K562 (cell line): Measurements from ENCODE around the gene TMCO4. TPM values are rescaled to one million over a fixed set of nuclear protein-coding genes. Genes with fewer than 3 reads are reported as not detected.

Experiments
- ATAC-seq: fragments of 200-7000 bp; cut with Tn5 transposase; 3 replicates; pipeline ENCODE4 v1.9.1; 2020; ENCODE audit warnings: moderate library complexity
- BruUV-seq: library from RNA; stranded (reverse); fragments of 400-500 nt; replicated peaks from 2 replicates; lab custom pipeline; 2021; lab: Mats Ljungman, UMichigan
- CTCF ChIA-PET: fragments of 300-600 bp; formaldehyde crosslinking; extraction: SDS; loops from one replicate; lab custom pipeline; 2021; ENCODE audit warnings: low intra/inter-chr PET ratio; lab: Yijun Ruan, JAX
- POLR2A ChIA-PET: fragments of 300-600, 350-650 bp; sonication (Branson Sonifier 250); formaldehyde crosslinking; extraction: SDS; loops from one replicate; lab custom pipeline; 2021; ENCODE audit warnings: antibody characterized with exemption, inconsistent platforms; lab: Yijun Ruan, JAX
- DNase-seq, 4 experiments: peaks; one replicate each; pipeline versions ENCODE4 v3.0.0 to v3.0.0-alpha.2; 2011 to 2018; ENCODE audit warnings: low spot score in 3 of 4, mixed read lengths in 3 of 4; ENCODE audit errors: extremely low read depth in 1 of 4
- FAIRE-seq: peaks from 2 replicates; lab custom pipeline; 2011; peaks lifted over from hg19 to GRCh38; lab: Jason Lieb, UNC
- H2AFZ ChIP-seq: 2 replicates; pipeline ENCODE4 v1.6.0; 2011; ENCODE audit warnings: low read depth, low read length, control low read depth, inconsistent platforms
- H3K27ac ChIP-seq: fragments of 200-600 bp; 3 replicates; pipeline ENCODE4 v1.8.0; 2011; ENCODE audit warnings: low read depth, mild to moderate bottlenecking, control low read depth, inconsistent platforms, low read length, moderate library complexity, mixed read lengths; ENCODE audit errors: extremely low read depth
- H3K27me3 ChIP-seq, 2 experiments: fragments of 300-600 bp in 1 of 2; 2 replicates in 1 of 2; 3 replicates in 1 of 2; pipeline versions ENCODE4 v1.6.0 to v1.8.0; 2011; ENCODE audit warnings: inconsistent platforms in 2 of 2, low read length in 2 of 2, mild to moderate bottlenecking in 1 of 2, mixed read lengths in 1 of 2, moderate library complexity in 1 of 2; ENCODE audit not compliant: control insufficient read depth in 2 of 2, insufficient read depth in 2 of 2
- H3K36me3 ChIP-seq: fragments of 300-600 bp; 3 replicates; pipeline ENCODE4 v1.8.0; 2011; ENCODE audit warnings: mild to moderate bottlenecking, low read length, inconsistent platforms; ENCODE audit not compliant: control insufficient read depth, insufficient read depth
- H3K4me1 ChIP-seq, 2 experiments: fragments of 200-600 bp in 1 of 2; replicated peaks in 1 of 2; 2 replicates in 1 of 2; 3 replicates in 1 of 2; pipeline versions ENCODE4 v1.5.1 to v1.8.0; 2011; ENCODE audit warnings: inconsistent platforms in 2 of 2, low read length in 2 of 2, mild to moderate bottlenecking in 1 of 2, mixed read lengths in 1 of 2, moderate library complexity in 1 of 2; ENCODE audit not compliant: control insufficient read depth in 2 of 2, insufficient read depth in 2 of 2
- H3K4me2 ChIP-seq: 2 replicates; pipeline ENCODE4 v1.6.1; 2011; ENCODE audit warnings: low read length, control low read depth, inconsistent platforms, mixed read lengths; ENCODE audit not compliant: insufficient read depth
- H3K4me3 ChIP-seq: fragments of 200-600 bp; sonication (generic), shearing (Covaris generic); 2 replicates; pipeline ENCODE4 v1.5.1; 2016; ENCODE audit warnings: control low read depth, inconsistent platforms
- H3K79me2 ChIP-seq: fragments of 200-600 bp; 3 replicates; pipeline ENCODE4 v1.8.0; 2011; ENCODE audit warnings: low read length, inconsistent platforms; ENCODE audit not compliant: control insufficient read depth, insufficient read depth
- H3K9ac ChIP-seq, 2 experiments: 2 replicates each; pipeline versions ENCODE4 v1.6.0 to v1.6.1; 2011; ENCODE audit warnings: low read depth in 2 of 2, low read length in 2 of 2, control low read depth in 1 of 2, inconsistent platforms in 1 of 2, mild to moderate bottlenecking in 1 of 2, mixed read lengths in 1 of 2; ENCODE audit not compliant: insufficient read depth in 1 of 2
- H3K9me1 ChIP-seq: one replicate; pipeline ENCODE4 v1.6.0; 2011; ENCODE audit warnings: inconsistent platforms, mild to moderate bottlenecking, low read length, moderate library complexity; ENCODE audit not compliant: control insufficient read depth, insufficient read depth
- H3K9me3 ChIP-seq: replicated peaks from 2 replicates; pipeline ENCODE4 v1.5.1; 2011; ENCODE audit warnings: low read depth, low read length, inconsistent platforms; ENCODE audit not compliant: control insufficient read depth, insufficient read depth
- H4K20me1 ChIP-seq: replicated peaks from 2 replicates; pipeline ENCODE4 v1.6.1; 2011; ENCODE audit warnings: low read length, inconsistent platforms, mixed read lengths; ENCODE audit not compliant: control insufficient read depth, insufficient read depth
- BRD9 ChIP-seq: fragments of 450-650 bp; IDR thresholded peaks from 2 replicates; pipeline ENCODE4 v1.6.1; 2018; ENCODE audit warnings: low read depth; ENCODE audit not compliant: partially characterized antibody
- OTX1 ChIP-seq: fragments of 450-650 bp; formaldehyde crosslinking; IDR thresholded peaks from 2 replicates; pipeline ENCODE4 v1.4.0; 2022; ENCODE audit warnings: mild to moderate bottlenecking
- POLR2H ChIP-seq: IDR thresholded peaks from 2 replicates; pipeline ENCODE4 v1.6.1; 2016; ENCODE audit warnings: missing genetic modification characterization, low read depth, mild to moderate bottlenecking, control low read depth, missing compliant biosample characterization, moderate library complexity
- PPARD ChIP-seq: fragments of 250-450 bp; sonication (Bioruptor Pico); IDR thresholded peaks from 2 replicates; pipeline ENCODE4 v1.8.0; 2022; ENCODE audit warnings: inconsistent platforms, mild to moderate bottlenecking, moderate library complexity
- PTBP1 ChIP-seq: fragments of 200-400 bp; formaldehyde crosslinking; IDR thresholded peaks from 2 replicates; pipeline ENCODE4 v1.6.1; 2017; ENCODE audit warnings: low read depth, low read length
- SAP30 ChIP-seq: fragments of 200-600 bp; sonication (generic); IDR thresholded peaks from 2 replicates; pipeline ENCODE4 v1.6.1; 2012; ENCODE audit warnings: borderline replicate concordance, low read depth, mild to moderate bottlenecking, moderate library complexity, low read length, control low read depth, inconsistent platforms; ENCODE audit not compliant: insufficient read depth, poor library complexity, severe bottlenecking
- TAF9B ChIP-seq: fragments of 450-650 bp; IDR thresholded peaks from 2 replicates; pipeline ENCODE4 v1.6.1; 2018; ENCODE audit warnings: mild to moderate bottlenecking; ENCODE audit not compliant: partially characterized antibody
- ZHX1 ChIP-seq: fragments of 150-350 bp; conservative IDR thresholded peaks from 2 replicates; pipeline ENCODE4 v1.6.1; 2014; ENCODE audit warnings: low read length
- ZNF175 ChIP-seq: fragments of 200-800 bp; sonication (Bioruptor generic); IDR thresholded peaks from 2 replicates; pipeline ENCODE4 v1.6.1; 2016; ENCODE audit warnings: low read depth, mild to moderate bottlenecking, missing genetic modification characterization, missing compliant biosample characterization
- ZNF449 ChIP-seq: fragments of 250-450 bp; sonication (Bioruptor Pico); IDR thresholded peaks from 2 replicates; pipeline ENCODE4 v1.8.0; 2022; ENCODE audit warnings: moderate library complexity, mild to moderate bottlenecking, inconsistent platforms
- ZNF707 ChIP-seq: fragments of 250-450 bp; sonication (Bioruptor Pico); conservative IDR thresholded peaks from 2 replicates; pipeline ENCODE4 v1.8.0; 2022; ENCODE audit warnings: inconsistent platforms, mild to moderate bottlenecking, moderate library complexity
- WGBS: fragments of 100-300 bp; shearing (Covaris generic); methylation state at CpG from one replicate; pipeline ENCODE4 v1.1.6; 2016; ENCODE audit warnings: low coverage, mixed read lengths; ENCODE audit not compliant: insufficient coverage; ENCODE audit errors: missing lambda C conversion rate; 5-methylcytosine and 5-hydroxymethylcytosine counted together
- in situ Hi-C: fragments of 300-500 bp; cut with MboI; formaldehyde crosslinking; loops from 4 replicates; pipeline ENCODE4 v1.15.0; 2018; ENCODE audit warnings: inconsistent platforms, mixed read lengths
- intact Hi-C: fragments of 100-400 bp; cut with micrococcal nuclease; formaldehyde crosslinking; loops from 2 replicates; pipeline ENCODE4 v1.14.2; 2022
- polyA plus RNA-seq, 8 experiments: library from polyadenylated mRNA; depleted of rRNA in 4 of 8; stranded (reverse) in 5 of 8; unstranded in 3 of 8; fragments of >200 nt; fragmentation: Nextera tagmentation in 2 of 8; fragmentation: Illumina TruSeq in 1 of 8; extraction: Ambion mirVana in 2 of 8; extraction: Trizol in 1 of 8; gene quantifications; 2 replicates each; pipeline versions ENCODE4 v1.2.1 to v1.2.3, GENCODE V29; 2011 to 2014; ENCODE audit warnings: inconsistent platforms in 1 of 8, missing spikeins in 1 of 8
- total RNA-seq, 7 experiments: library from RNA; depleted of rRNA in 6 of 7; stranded (reverse); fragments of >200 nt in 6 of 7; fragmentation: Illumina TruSeq in 2 of 7; extraction: Trizol in 2 of 7; gene quantifications; 2 replicates each; pipeline versions ENCODE4 v1.2.1 to v1.2.3, GENCODE V29; 2011 to 2021; ENCODE audit warnings: low replicate concordance in 1 of 7
- TF ChIP-seq, protein P1 (sequence below): fragments of 450-650 bp; formaldehyde crosslinking; IDR thresholded peaks from 2 replicates; pipeline ENCODE4 v1.4.0; 2020; ENCODE audit warnings: mild to moderate bottlenecking, moderate library complexity
- TF ChIP-seq, protein P2 (sequence below): sonication (generic); formaldehyde crosslinking; IDR thresholded peaks from 2 replicates; pipeline ENCODE4 v1.8.0; 2022; ENCODE audit warnings: mild to moderate bottlenecking, missing genetic modification reagents

TMCO4 gene
- total and polyA plus RNA-seq, 9 of the 15 experiments (the other 6 are each of a cell fraction or from before 2014, with no cell fraction given) = 0.06 to 2.1 (median 1.2) TPM

GRCh38 chr1:19670787-19671186, 128.9 kb downstream of the TMCO4 start:
- no peaks in the 10 kb centered on the region for H3K79me2 ChIP-seq
- H3K4me2 ChIP-seq = no peak overlapping the region
- CTCF ChIA-PET = no interaction called here
- H4K20me1 ChIP-seq = peaks cover 10% of the 10 kb centered on the region
- peaks cover 0 to 6% of the 10 kb centered on the region in 2 experiments; a peak in 2 of 5 replicates for H3K4me1 ChIP-seq
- in situ Hi-C loops = loop anchor here (25.0 kb wide), 1 partner anchor 1058 kb away; no protein-coding TSS in a partner anchor
- H2AFZ ChIP-seq = no peak overlapping the region
- BruUV-seq = no TSS peak
- no peaks in the 10 kb centered on the region for H3K9me3 ChIP-seq
- intact Hi-C loops = no loop called here
- H3K27ac ChIP-seq = no peak overlapping the region
- POLR2A ChIA-PET = interaction anchor here (1.2 kb wide), 1 partner anchor 10 kb away, joined by 5 read pairs; no protein-coding TSS in a partner anchor
- H3K36me3 ChIP-seq = no peaks in the 10 kb centered on the region
- H3K9ac ChIP-seq = no peak overlapping the region
- no peak overlapping the region for H3K4me3 ChIP-seq
- peaks cover 27 to 59% of the 10 kb centered on the region in 2 experiments; a peak in 4 of 5 replicates for H3K27me3 ChIP-seq
- DNase-seq (no peak), FAIRE-seq (no peak), ATAC-seq (no peak)
- no peak for TF ChIP-seq POLR2H (tag)
- no peak for TF ChIP-seq TAF9B
- TF ChIP-seq ZNF707 (CRISPR knock-in tag) = no peak
- TF ChIP-seq ZNF449 (CRISPR knock-in tag) = no peak
- TF ChIP-seq BRD9 = no peak
- TF ChIP-seq OTX1 = no peak
- no peak for TF ChIP-seq ZNF175 (CRISPR knock-in tag)
- TF ChIP-seq PTBP1 = no peak
- TF ChIP-seq SAP30 = no peak
- no peak for TF ChIP-seq ZHX1
- no peak for TF ChIP-seq PPARD (CRISPR knock-in tag)
- TF ChIP-seq, protein P1, sequence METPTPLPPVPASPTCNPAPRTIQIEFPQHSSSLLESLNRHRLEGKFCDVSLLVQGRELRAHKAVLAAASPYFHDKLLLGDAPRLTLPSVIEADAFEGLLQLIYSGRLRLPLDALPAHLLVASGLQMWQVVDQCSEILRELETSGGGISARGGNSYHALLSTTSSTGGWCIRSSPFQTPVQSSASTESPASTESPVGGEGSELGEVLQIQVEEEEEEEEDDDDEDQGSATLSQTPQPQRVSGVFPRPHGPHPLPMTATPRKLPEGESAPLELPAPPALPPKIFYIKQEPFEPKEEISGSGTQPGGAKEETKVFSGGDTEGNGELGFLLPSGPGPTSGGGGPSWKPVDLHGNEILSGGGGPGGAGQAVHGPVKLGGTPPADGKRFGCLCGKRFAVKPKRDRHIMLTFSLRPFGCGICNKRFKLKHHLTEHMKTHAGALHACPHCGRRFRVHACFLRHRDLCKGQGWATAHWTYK (CRISPR knock-in tag) = no peak
- TF ChIP-seq, protein P2, sequence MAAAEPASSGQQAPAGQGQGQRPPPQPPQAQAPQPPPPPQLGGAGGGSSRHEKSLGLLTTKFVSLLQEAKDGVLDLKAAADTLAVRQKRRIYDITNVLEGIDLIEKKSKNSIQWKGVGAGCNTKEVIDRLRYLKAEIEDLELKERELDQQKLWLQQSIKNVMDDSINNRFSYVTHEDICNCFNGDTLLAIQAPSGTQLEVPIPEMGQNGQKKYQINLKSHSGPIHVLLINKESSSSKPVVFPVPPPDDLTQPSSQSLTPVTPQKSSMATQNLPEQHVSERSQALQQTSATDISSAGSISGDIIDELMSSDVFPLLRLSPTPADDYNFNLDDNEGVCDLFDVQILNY (CRISPR knock-in tag) = no peak
- 0% methylated on average over 4 of the region's 4 CpGs for WGBS
- H3K9me1 ChIP-seq = no peaks in the 10 kb centered on the region
